Keratinocyte (primary cell): ENCODE measurements around the gene PDE4DIP. TPM values are rescaled to one million over a fixed set of nuclear protein-coding genes. Genes with fewer than 3 reads are reported as not detected.
"Not testable (repeated sequence)": the region's sequence is repeated elsewhere in the genome, so short reads cannot be mapped to it uniquely, and the experiment has no call there.

Source experiments
- DNase-seq: peaks from one replicate; pipeline ENCODE4 v3.0.0-alpha.2; 2011; ENCODE audit warnings: low read depth, missing footprints, low spot score
- FAIRE-seq: peaks from 2 replicates; lab custom pipeline; 2011; peaks lifted over from hg19 to GRCh38; lab: Jason Lieb, UNC
- H2AFZ ChIP-seq: 2 replicates; pipeline ENCODE4 v1.6.0; 2012; ENCODE audit warnings: low read length, control low read depth, inconsistent platforms; ENCODE audit not compliant: control insufficient read depth
- H3K27ac ChIP-seq: 2 replicates; pipeline ENCODE4 v1.5.1; 2011; ENCODE audit warnings: low read length; ENCODE audit not compliant: control insufficient read depth, insufficient read depth
- H3K27me3 ChIP-seq: 3 replicates; pipeline ENCODE4 v1.6.0; 2011; ENCODE audit warnings: low read length; ENCODE audit not compliant: control insufficient read depth, insufficient read depth; ENCODE audit errors: extremely low read depth
- H3K36me3 ChIP-seq, 2 experiments: 2 replicates in 1 of 2; 3 replicates in 1 of 2; pipeline ENCODE4 v1.5.1; 2011; ENCODE audit warnings: low read length in 2 of 2, mild to moderate bottlenecking in 1 of 2; ENCODE audit not compliant: control insufficient read depth in 2 of 2, insufficient read depth in 2 of 2; ENCODE audit errors: extremely low read depth in 1 of 2
- H3K4me1 ChIP-seq: 3 replicates; pipeline ENCODE4 v1.5.1; 2011; ENCODE audit warnings: low read length; ENCODE audit not compliant: control insufficient read depth, insufficient read depth; ENCODE audit errors: extremely low read depth
- H3K4me2 ChIP-seq: 3 replicates; pipeline ENCODE4 v1.6.0; 2011; ENCODE audit warnings: low read depth, low read length; ENCODE audit not compliant: control insufficient read depth, insufficient read depth; ENCODE audit errors: extremely low read depth
- H3K4me3 ChIP-seq, 3 experiments: fragments of 200-600 bp in 1 of 3; sonication (generic) in 1 of 3; 2 replicates in 2 of 3; 3 replicates in 1 of 3; pipeline ENCODE4 v1.5.1; 2011 to 2016; ENCODE audit warnings: low read length in 3 of 3, mild to moderate bottlenecking in 3 of 3, control low read depth in 2 of 3, inconsistent platforms in 1 of 3, low read depth in 1 of 3, mixed read lengths in 1 of 3, mixed run types in 1 of 3, moderate library complexity in 1 of 3; ENCODE audit not compliant: control insufficient read depth in 2 of 3, insufficient read depth in 2 of 3; ENCODE audit errors: extremely low read depth in 1 of 3
- H3K79me2 ChIP-seq: 2 replicates; pipeline ENCODE4 v1.6.0; 2012; ENCODE audit warnings: low read length; ENCODE audit not compliant: control insufficient read depth, insufficient read depth
- H3K9ac ChIP-seq: 3 replicates; pipeline ENCODE4 v1.6.0; 2011; ENCODE audit warnings: low read length; ENCODE audit not compliant: control insufficient read depth, insufficient read depth; ENCODE audit errors: extremely low read depth
- H3K9me1 ChIP-seq: 3 replicates; pipeline ENCODE4 v1.6.0; 2011; ENCODE audit warnings: low read length; ENCODE audit not compliant: control insufficient read depth, insufficient read depth; ENCODE audit errors: extremely low read depth
- H3K9me3 ChIP-seq: 2 replicates; pipeline ENCODE4 v1.5.1; 2012; ENCODE audit warnings: low read depth, low read length; ENCODE audit not compliant: control insufficient read depth
- H4K20me1 ChIP-seq: 3 replicates; pipeline ENCODE4 v1.6.0; 2011; ENCODE audit warnings: low read length; ENCODE audit not compliant: control insufficient read depth, insufficient read depth; ENCODE audit errors: extremely low read depth
- dilution Hi-C: fragments of 300-500 bp; cut with MboI; formaldehyde crosslinking; loops from one replicate; pipeline ENCODE4 v1.7.0; 2020; ENCODE audit warnings: low sequenced_read_pairs; ENCODE audit not compliant: extremely low pct_ligation_motif_present
- polyA plus RNA-seq, 5 experiments: library from polyadenylated mRNA; depleted of rRNA in 3 of 5; stranded (reverse) in 3 of 5; stranded (forward) in 1 of 5; unstranded in 1 of 5; fragments of >200 nt; gene quantifications; 1 replicate in 1 of 5; 2 replicates in 3 of 5; 3 replicates in 1 of 5; pipeline versions ENCODE4 v1.2.1 to v1.2.3, GENCODE V29; 2011 to 2012; ENCODE audit warnings: missing spikeins in 2 of 5, low read depth in 1 of 5, low replicate concordance in 1 of 5

Gene PDE4DIP
- polyA plus RNA-seq, 1 donor (not counting 4 experiments of a cell fraction or from before 2014, with no cell fraction given) = 31.5 TPM

- H2AFZ ChIP-seq, dilution Hi-C loops, H3K36me3 ChIP-seq, H3K4me2 ChIP-seq, H3K9ac ChIP-seq, H3K9me3 ChIP-seq, H3K79me2 ChIP-seq, H4K20me1 ChIP-seq, FAIRE-seq, H3K27me3 ChIP-seq, DNase-seq, H3K4me3 ChIP-seq, H3K4me1 ChIP-seq, H3K27ac ChIP-seq, H3K9me1 ChIP-seq: not testable (repeated sequence)
Measured at GRCh38 chr1:148962127-148962857, 118.1 kb downstream of the PDE4DIP start.

GRCh38 chr1:148966084-148966483 is 121.9 kb downstream of the PDE4DIP start:
- H2AFZ ChIP-seq, H3K4me1 ChIP-seq, H3K79me2 ChIP-seq, H3K4me3 ChIP-seq, FAIRE-seq, H3K27ac ChIP-seq, H3K36me3 ChIP-seq, DNase-seq, H3K9ac ChIP-seq, H3K27me3 ChIP-seq, H3K9me1 ChIP-seq, H3K9me3 ChIP-seq, dilution Hi-C loops, H4K20me1 ChIP-seq, H3K4me2 ChIP-seq: not testable (repeated sequence)

- H3K4me3 ChIP-seq, H3K4me1 ChIP-seq, dilution Hi-C loops, H3K36me3 ChIP-seq, H4K20me1 ChIP-seq, H3K9me3 ChIP-seq, H3K79me2 ChIP-seq, H3K27ac ChIP-seq, H2AFZ ChIP-seq, DNase-seq, H3K4me2 ChIP-seq, H3K9ac ChIP-seq, H3K27me3 ChIP-seq, H3K9me1 ChIP-seq, FAIRE-seq: not testable (repeated sequence)
Measured at GRCh38 chr1:148967580-148967979, 123.4 kb downstream of the PDE4DIP start.

- H4K20me1 ChIP-seq, H3K9me1 ChIP-seq, H3K36me3 ChIP-seq, FAIRE-seq, H3K27ac ChIP-seq, DNase-seq, H2AFZ ChIP-seq, H3K4me3 ChIP-seq, dilution Hi-C loops, H3K9me3 ChIP-seq, H3K27me3 ChIP-seq, H3K9ac ChIP-seq, H3K4me2 ChIP-seq, H3K79me2 ChIP-seq, H3K4me1 ChIP-seq: not testable (repeated sequence)
Measured at GRCh38 chr1:148968682-148969081, 124.5 kb downstream of the PDE4DIP start.

GRCh38 chr1:148969126-148969525 is 124.9 kb downstream of the PDE4DIP start:
- dilution Hi-C loops, H3K27me3 ChIP-seq: not testable (repeated sequence)

More at GRCh38 chr1:148969126-148969525, 124.9 kb downstream of the PDE4DIP start:
- DNase-seq, H3K9ac ChIP-seq, H3K27ac ChIP-seq, H3K79me2 ChIP-seq, H2AFZ ChIP-seq, H3K4me2 ChIP-seq, H3K36me3 ChIP-seq, H3K9me1 ChIP-seq, H3K4me1 ChIP-seq, H4K20me1 ChIP-seq, H3K4me3 ChIP-seq, H3K9me3 ChIP-seq: not testable (repeated sequence)
- peak; percentile 86 for FAIRE-seq
